OCI-LY7 (cell line): ENCODE results near the gene NAV2. TPM values are rescaled to one million over a fixed set of nuclear protein-coding genes. Genes with fewer than 3 reads are reported as not detected.

ENCODE experiments used
- BruUV-seq: library from RNA; stranded (reverse); fragments of 400-500 nt; replicated peaks from 2 replicates; lab custom pipeline; 2021; lab: Mats Ljungman, UMichigan
- CTCF ChIA-PET: fragments of 300-600 bp; sonication (Branson Sonifier 250); formaldehyde crosslinking; loops from one replicate; lab custom pipeline; 2022; ENCODE audit warnings: antibody characterized with exemption; ENCODE audit not compliant: unreplicated experiment; lab: Charles Lee
- POLR2A ChIA-PET: fragments of 300-600 bp; sonication (Branson Sonifier 250); formaldehyde crosslinking; loops from one replicate; lab custom pipeline; 2022; ENCODE audit warnings: antibody characterized with exemption; lab: Charles Lee
- DNase-seq: peaks from one replicate; pipeline ENCODE4 v3.0.0-alpha.2; 2015; ENCODE audit warnings: low spot score
- H2AFZ ChIP-seq: fragments of 200-600 bp; sonication (generic), shearing (Covaris generic); 2 replicates; pipeline ENCODE4 v1.6.1; 2014; ENCODE audit warnings: mild to moderate bottlenecking, antibody characterized with exemption, low read length, moderate library complexity
- H3K27ac ChIP-seq: fragments of 200-600 bp; sonication (generic); 2 replicates; pipeline ENCODE4 v1.5.1; 2014; ENCODE audit warnings: mixed run types, low read depth, mild to moderate bottlenecking, moderate library complexity, low read length, inconsistent platforms; ENCODE audit not compliant: poor library complexity, severe bottlenecking
- H3K36me3 ChIP-seq: fragments of 200-600 bp; sonication (generic); 2 replicates; pipeline ENCODE4 v1.6.1; 2014; ENCODE audit warnings: mild to moderate bottlenecking, antibody characterized with exemption, low read length, moderate library complexity, mixed read lengths; ENCODE audit not compliant: insufficient read depth
- H3K4me1 ChIP-seq: fragments of 200-600 bp; sonication (generic); 2 replicates; pipeline ENCODE4 v1.5.1; 2014; ENCODE audit warnings: mild to moderate bottlenecking, low read length; ENCODE audit not compliant: insufficient read depth, poor library complexity, severe bottlenecking
- H3K4me2 ChIP-seq: fragments of 200-600 bp; sonication (generic); 2 replicates; pipeline ENCODE4 v1.6.1; 2014; ENCODE audit warnings: mild to moderate bottlenecking, low read length
- H3K4me3 ChIP-seq: fragments of 200-600 bp; sonication (generic); 2 replicates; pipeline ENCODE4 v1.5.1; 2014; ENCODE audit warnings: mild to moderate bottlenecking, low read depth, low read length; ENCODE audit not compliant: poor library complexity, severe bottlenecking
- H3K79me2 ChIP-seq: fragments of 200-600 bp; sonication (generic); 2 replicates; pipeline ENCODE4 v1.6.1; 2016; ENCODE audit warnings: low read depth, mild to moderate bottlenecking, low read length, moderate library complexity, mixed read lengths; ENCODE audit not compliant: insufficient read depth
- H3K9me2 ChIP-seq: fragments of 200-600 bp; sonication (generic); 2 replicates; pipeline ENCODE4 v1.6.1; 2016; ENCODE audit warnings: mild to moderate bottlenecking, low read length, mixed read lengths; ENCODE audit not compliant: insufficient read depth
- H3K9me3 ChIP-seq: fragments of 200-600 bp; sonication (generic); 2 replicates; pipeline ENCODE4 v1.6.1; 2014; ENCODE audit warnings: mild to moderate bottlenecking, mixed run types, low read length, mixed read lengths
- H4K20me1 ChIP-seq: fragments of 200-600 bp; sonication (generic); 2 replicates; pipeline ENCODE4 v1.6.1; 2014; ENCODE audit warnings: mild to moderate bottlenecking, antibody characterized with exemption, low read length, moderate library complexity, mixed read lengths; ENCODE audit not compliant: insufficient read depth
- CTCF ChIP-seq: fragments of 200-600 bp; sonication (generic); conservative IDR thresholded peaks from 2 replicates; pipeline ENCODE4 v1.5.1; 2014; ENCODE audit warnings: mild to moderate bottlenecking, antibody characterized with exemption, low read length, moderate library complexity, mixed read lengths
- EZH2phosphoT487 ChIP-seq: fragments of 200-600 bp; sonication (generic); IDR thresholded peaks from 2 replicates; pipeline ENCODE4 v1.6.1; 2018; ENCODE audit warnings: low read depth, borderline replicate concordance, mild to moderate bottlenecking, mixed run types, antibody characterized with exemption, low read length, moderate library complexity, mixed read lengths
- intact Hi-C: fragments of 100-400 bp; cut with micrococcal nuclease; formaldehyde crosslinking; loops from one replicate; pipeline ENCODE4 v1.10.0; 2022; ENCODE audit not compliant: unreplicated experiment
- total RNA-seq, 2 experiments: library from RNA; depleted of rRNA in 1 of 2; stranded (reverse); fragments of >200 nt in 1 of 2; shearing (Covaris generic) in 1 of 2; gene quantifications; 2 replicates each; pipeline ENCODE4 v1.2.3, GENCODE V29; 2014 to 2022

Gene NAV2
- total RNA-seq, 2 experiments from 2014 or later: 0.06 to 0.68 TPM

GRCh38 chr11:20161923-20162744 is 449.5 kb downstream of the NAV2 start:
- POLR2A ChIA-PET: no interaction called here
- H3K27ac ChIP-seq: no peak overlapping the region
- intact Hi-C loops: no loop called here

GRCh38 chr11:20162824-20163782 is 450.5 kb downstream of the NAV2 start:
- intact Hi-C loops: no loop called here
- H2AFZ ChIP-seq: no peak overlapping the region
- CTCF ChIA-PET: no interaction called here
- TF ChIP-seq CTCF (no peak), EZH2phosphoT487 (no peak)
- H3K4me1 ChIP-seq: no peaks in the 10 kb centered on the region
- POLR2A ChIA-PET: no interaction called here
- H3K36me3 ChIP-seq: no peaks in the 10 kb centered on the region
- H4K20me1 ChIP-seq: no peaks in the 10 kb centered on the region
- no peak for DNase-seq
- H3K79me2 ChIP-seq: no peaks in the 10 kb centered on the region
- H3K4me3 ChIP-seq: no peak overlapping the region
- no peak overlapping the region for H3K4me2 ChIP-seq
- no peaks in the 10 kb centered on the region for H3K9me3 ChIP-seq
- H3K27ac ChIP-seq: no peak overlapping the region
- no TSS peak for BruUV-seq
- no peaks in the 10 kb centered on the region for H3K9me2 ChIP-seq

More at GRCh38 chr11:20161923-20162744, 449.5 kb downstream of the NAV2 start:
- Histone ChIP-seq H3K36me3 (no peaks in the 10 kb centered on the region), H3K4me1 (no peaks in the 10 kb centered on the region), H3K4me3 (no peak overlapping the region), H2AFZ (no peak overlapping the region), H4K20me1 (no peaks in the 10 kb centered on the region), H3K4me2 (no peak overlapping the region), H3K9me3 (no peaks in the 10 kb centered on the region), H3K79me2 (no peaks in the 10 kb centered on the region), H3K9me2 (no peaks in the 10 kb centered on the region)
- TF ChIP-seq CTCF: no peak
- TF ChIP-seq EZH2phosphoT487: no peak
- CTCF ChIA-PET: no interaction called here
- no peak for DNase-seq
- BruUV-seq: no TSS peak
